Large intestine (tissue), 3 donors: Measurements from ENCODE around the gene CNTFR. TPM values are rescaled to one million over a fixed set of nuclear protein-coding genes. Genes with fewer than 3 reads are reported as not detected.

Source experiments
- DNase-seq, 2 donors: peaks; one replicate each; pipeline versions ENCODE4 v3.0.0 to v3.0.0-alpha.2; 2013
- H3K27ac ChIP-seq: one replicate; pipeline ENCODE4 v1.5.1; 2013; ENCODE audit warnings: low read length
- H3K27me3 ChIP-seq: 2 replicates; pipeline ENCODE4 v1.6.1; 2013; ENCODE audit warnings: low read length; ENCODE audit not compliant: control insufficient read depth, insufficient read depth
- H3K36me3 ChIP-seq: 2 replicates; pipeline ENCODE4 v1.6.1; 2013; ENCODE audit warnings: low read length; ENCODE audit not compliant: control insufficient read depth, insufficient read depth
- H3K4me1 ChIP-seq: one replicate; pipeline ENCODE4 v1.6.1; 2013; ENCODE audit warnings: low read length; ENCODE audit not compliant: control insufficient read depth, insufficient read depth
- H3K4me3 ChIP-seq: one replicate; pipeline ENCODE4 v1.5.1; 2013; ENCODE audit warnings: low read length
- H3K9me3 ChIP-seq: one replicate; pipeline ENCODE4 v1.6.1; 2013; ENCODE audit warnings: mild to moderate bottlenecking, low read depth, low read length, moderate library complexity; ENCODE audit not compliant: control insufficient read depth
- WGBS: methylation state at CpG from one replicate; pipeline ENCODE4 v1.1.5; 2013; ENCODE audit warnings: low lambda C conversion rate; ENCODE audit not compliant: insufficient coverage; 5-methylcytosine and 5-hydroxymethylcytosine counted together
- polyA plus RNA-seq: library from polyadenylated mRNA; unstranded; fragments of 120-200 nt; gene quantifications from one replicate; pipeline ENCODE4 v1.2.1, GENCODE V29; 2013

CNTFR gene
- polyA plus RNA-seq, 1 donor: 15.9 TPM

DNA sequence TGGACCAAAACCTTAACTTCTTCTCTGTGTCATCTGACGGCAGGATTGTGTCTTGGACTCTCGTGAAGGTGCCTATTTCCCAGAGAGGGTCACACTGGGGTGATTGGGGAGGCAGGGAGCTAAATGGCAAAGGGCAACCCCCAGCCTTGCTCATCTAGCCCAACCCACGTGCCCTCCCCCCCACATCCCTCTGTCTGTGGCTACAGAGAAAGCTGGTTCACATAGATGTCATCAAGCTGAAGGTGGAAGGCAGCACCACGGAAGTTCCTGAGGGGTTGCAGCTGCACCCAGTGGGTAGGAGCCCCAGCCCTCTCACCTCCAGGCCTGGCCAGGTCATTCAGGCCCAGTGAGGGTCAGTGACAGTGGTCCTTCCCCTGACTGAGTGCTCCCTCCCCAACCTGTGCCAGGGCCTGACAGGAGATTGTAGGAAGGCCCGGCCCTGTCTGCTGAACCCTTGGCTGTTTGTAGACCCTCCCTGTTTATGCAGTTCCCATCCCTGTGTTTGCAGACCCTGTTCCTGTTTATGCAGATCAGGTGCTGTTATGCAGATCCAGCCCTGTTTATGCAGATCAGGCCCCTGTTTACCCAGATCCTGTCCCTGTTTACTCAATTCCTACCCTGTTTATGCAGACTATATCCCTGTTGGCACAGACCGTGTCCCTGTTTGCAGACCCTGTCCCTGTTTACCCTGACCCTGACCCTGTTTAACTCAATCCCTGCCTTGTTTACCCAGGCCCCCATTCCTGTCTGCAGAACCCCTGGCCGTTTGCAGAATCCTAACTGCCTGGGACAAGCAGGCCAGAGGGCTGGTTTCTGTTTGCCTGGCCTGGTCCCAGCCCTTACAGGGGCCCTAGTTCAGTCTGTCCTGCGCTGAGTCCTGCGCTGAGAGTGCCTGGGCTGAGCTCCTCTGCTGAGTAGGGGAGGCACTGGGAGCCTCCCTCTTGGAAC lies 77.1 kb downstream of the CNTFR start:
- no CpG with 5 or more reads among the region's 9 CpGs for WGBS
- no peaks in the 10 kb centered on the region for H3K27me3 ChIP-seq
- H3K9me3 ChIP-seq: no peaks in the 10 kb centered on the region
- peaks cover 4% of the 10 kb centered on the region for H3K4me1 ChIP-seq
- H3K27ac ChIP-seq: no peak overlapping the region
- no peaks in the 10 kb centered on the region for H3K36me3 ChIP-seq
- H3K4me3 ChIP-seq: no peak overlapping the region
- DNase-seq: peak in 1 of 2 donors; percentile 15

DNA sequence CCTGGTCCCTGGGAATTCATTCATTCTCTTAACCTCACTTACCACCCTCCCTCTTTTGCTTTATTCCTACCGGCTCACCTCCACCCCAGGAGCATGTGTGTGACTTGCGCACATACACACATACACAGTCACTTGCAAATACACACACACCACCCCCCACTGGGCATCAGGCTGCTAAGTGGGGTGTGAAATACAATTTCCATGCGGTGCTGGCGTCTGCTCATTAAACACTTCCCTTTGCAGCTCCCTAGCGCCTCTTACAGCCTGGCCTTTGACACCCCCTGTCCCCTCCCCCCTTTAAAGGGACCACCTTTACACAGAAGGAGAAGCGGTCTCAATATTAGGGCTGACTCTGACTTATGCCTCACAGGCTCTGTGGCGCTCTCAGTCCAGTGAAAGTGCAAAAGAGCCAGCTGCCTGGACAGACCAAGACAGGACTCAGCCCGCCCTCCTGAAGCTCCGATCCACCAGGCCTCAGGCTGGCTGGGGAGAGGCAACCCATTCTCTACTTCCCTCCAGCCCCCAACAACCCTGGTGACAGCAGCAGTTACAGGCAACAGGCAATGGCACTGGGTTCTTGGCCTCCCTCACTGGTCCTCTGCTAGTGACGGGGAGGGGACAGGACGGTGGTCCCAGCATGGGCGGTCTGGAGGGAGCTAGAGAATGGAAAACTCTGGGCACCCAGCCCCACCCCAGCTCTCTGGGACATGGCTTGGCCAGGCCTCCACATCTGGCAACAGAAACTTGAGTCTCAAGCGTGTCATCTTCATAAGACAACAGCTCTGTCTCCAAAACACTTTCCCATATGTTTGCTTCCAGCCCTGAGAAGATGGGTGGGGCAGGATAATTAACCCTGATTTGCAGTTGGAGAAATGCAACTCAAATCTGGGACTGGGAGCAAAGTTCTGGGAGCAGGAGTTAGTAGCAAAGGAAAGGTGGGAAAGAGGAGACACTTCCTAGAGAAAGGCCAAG lies 78.7 kb downstream of the CNTFR start:
- Histone ChIP-seq H3K27me3 (no peaks in the 10 kb centered on the region), H3K27ac (no peak overlapping the region), H3K36me3 (no peaks in the 10 kb centered on the region), H3K4me3 (no peak overlapping the region), H3K4me1 (peaks cover 4% of the 10 kb centered on the region), H3K9me3 (no peaks in the 10 kb centered on the region)
- no CpG with 5 or more reads among the region's 13 CpGs for WGBS
- peak in 1 of 2 donors; percentile 13 for DNase-seq

DNA sequence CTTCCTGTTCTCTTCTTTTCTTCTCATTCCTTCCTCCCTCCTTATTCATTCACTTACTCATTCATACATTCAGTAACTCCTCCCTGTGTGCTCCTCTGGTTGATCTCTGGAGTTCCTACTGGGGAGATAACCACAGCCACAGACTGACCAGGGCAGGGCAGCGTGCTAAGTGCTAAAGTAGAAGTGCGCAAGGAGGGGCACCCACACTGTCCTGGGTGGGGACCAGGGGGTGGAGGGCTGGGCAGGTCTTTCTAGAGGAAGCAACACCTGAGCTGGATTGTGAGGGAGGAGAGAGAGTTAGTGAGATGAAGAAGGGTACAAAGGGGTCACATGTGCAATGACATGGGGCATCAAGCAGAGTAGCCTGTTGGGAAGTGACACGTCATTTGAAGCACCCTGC lies 80.6 kb downstream of the CNTFR start:
- H3K36me3 ChIP-seq: no peaks in the 10 kb centered on the region
- no peak for DNase-seq
- H3K4me3 ChIP-seq: no peak overlapping the region
- no peaks in the 10 kb centered on the region for H3K9me3 ChIP-seq
- H3K4me1 ChIP-seq: peaks cover 4% of the 10 kb centered on the region
- H3K27ac ChIP-seq: no peak overlapping the region
- peaks cover 4% of the 10 kb centered on the region for H3K27me3 ChIP-seq
- no CpG with 5 or more reads among the region's 3 CpGs for WGBS

DNA sequence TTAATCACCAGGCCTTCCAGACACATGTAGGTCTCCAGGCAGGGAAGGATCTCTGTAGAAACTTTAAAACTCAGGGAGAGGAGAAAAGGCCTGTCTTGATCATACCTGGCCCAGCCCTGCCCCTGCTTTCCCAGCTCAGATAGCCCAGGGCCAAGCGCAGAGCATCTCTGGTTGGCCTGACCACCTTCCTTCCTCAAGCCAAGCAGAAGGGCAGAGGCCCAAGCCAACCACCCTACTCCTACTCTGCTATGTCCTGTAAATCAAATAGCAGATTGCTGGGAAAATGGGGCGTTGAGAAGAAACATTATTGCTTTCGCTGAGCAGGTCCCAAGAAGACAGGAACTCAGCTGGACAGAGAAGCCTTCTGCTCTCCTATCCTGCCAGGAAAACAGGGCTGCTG lies 81.1 kb downstream of the CNTFR start:
- no peak for DNase-seq
- Histone ChIP-seq H3K4me3 (no peak overlapping the region), H3K36me3 (no peaks in the 10 kb centered on the region), H3K27ac (no peak overlapping the region), H3K9me3 (no peaks in the 10 kb centered on the region), H3K4me1 (peaks cover 4% of the 10 kb centered on the region), H3K27me3 (peaks cover 9% of the 10 kb centered on the region)
- 60% methylated on average over 1 of the region's 3 CpGs for WGBS

DNA sequence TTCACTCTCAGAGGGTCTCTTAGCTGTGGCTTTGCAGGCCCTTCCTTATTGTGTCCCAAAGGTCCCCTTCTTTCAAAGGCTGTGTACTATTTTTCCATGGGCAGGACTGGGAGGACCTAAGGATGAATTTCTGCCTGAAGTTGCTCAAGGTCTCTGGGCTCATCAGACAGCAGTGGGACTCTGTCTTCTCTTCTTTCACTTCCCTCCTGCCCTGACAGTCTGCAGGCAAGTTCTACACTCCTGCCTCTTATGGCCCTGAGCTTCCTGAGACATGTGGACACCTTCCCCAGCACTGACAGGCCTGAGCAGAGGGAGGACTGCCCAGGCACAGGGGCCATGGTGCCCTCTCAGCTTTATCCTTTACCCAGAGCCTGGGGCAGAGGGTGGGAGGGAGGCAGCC lies 81.6 kb downstream of the CNTFR start:
- no peaks in the 10 kb centered on the region for H3K36me3 ChIP-seq

DNA sequence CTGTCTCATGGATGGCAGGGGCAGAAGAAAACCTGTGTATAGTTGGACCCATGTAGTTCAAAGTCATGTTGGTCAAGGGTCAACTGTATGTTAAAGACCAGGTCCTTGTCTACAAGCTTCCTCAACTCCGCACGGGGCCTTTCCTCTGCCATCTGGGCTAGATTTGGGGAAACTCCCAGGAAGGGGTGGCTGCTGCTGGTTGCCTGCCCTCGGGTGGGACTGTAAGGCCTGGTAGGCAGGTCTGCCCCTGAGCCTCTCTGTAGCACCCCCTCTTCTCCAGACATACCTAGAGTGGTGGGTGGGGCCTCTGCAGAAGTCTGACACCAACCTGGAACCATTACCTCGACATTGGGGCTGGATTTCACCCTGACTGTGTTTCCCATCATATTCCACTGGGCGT lies 82.0 kb downstream of the CNTFR start:
- no peak overlapping the region for H3K27ac ChIP-seq
- no peak for DNase-seq
- WGBS: no CpG with 5 or more reads among the region's 5 CpGs

More for the DNA sequence above, 81.6 kb downstream of the CNTFR start:
- peaks cover 14% of the 10 kb centered on the region for H3K27me3 ChIP-seq
- H3K27ac ChIP-seq: no peak overlapping the region
- peaks cover 4% of the 10 kb centered on the region for H3K4me1 ChIP-seq
- no peak for DNase-seq
- H3K9me3 ChIP-seq: no peaks in the 10 kb centered on the region
- no peak overlapping the region for H3K4me3 ChIP-seq

DNA sequence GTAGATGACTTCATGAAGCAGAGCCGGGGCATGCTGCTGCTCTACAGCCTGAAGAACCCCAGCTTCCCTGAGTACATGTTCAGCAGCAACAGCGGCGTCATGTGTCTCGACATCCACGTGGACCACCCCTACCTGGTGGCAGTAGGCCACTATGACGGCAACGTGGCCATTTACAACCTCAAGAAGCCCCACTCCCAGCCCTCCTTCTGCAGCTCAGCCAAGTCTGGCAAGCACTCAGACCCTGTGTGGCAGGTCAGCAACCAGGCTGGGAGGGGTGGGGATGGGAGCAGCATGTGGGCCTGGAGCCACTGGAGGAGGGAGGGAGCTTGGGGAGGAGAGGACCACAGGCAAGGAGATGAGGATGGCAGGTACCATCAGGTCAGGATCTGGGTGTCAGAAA lies 82.9 kb downstream of the CNTFR start:
- no peaks in the 10 kb centered on the region for H3K36me3 ChIP-seq
- peaks cover 4% of the 10 kb centered on the region for H3K4me1 ChIP-seq
- 100% methylated on average over 2 of the region's 7 CpGs for WGBS
- peaks cover 20% of the 10 kb centered on the region for H3K27me3 ChIP-seq
- H3K4me3 ChIP-seq: no peak overlapping the region
- no peak overlapping the region for H3K27ac ChIP-seq
- DNase-seq: no peak
- no peaks in the 10 kb centered on the region for H3K9me3 ChIP-seq

More for the DNA sequence above, 82.0 kb downstream of the CNTFR start:
- no peak overlapping the region for H3K4me3 ChIP-seq
- H3K27me3 ChIP-seq: peaks cover 16% of the 10 kb centered on the region
- no peaks in the 10 kb centered on the region for H3K36me3 ChIP-seq
- H3K9me3 ChIP-seq: no peaks in the 10 kb centered on the region
- H3K4me1 ChIP-seq: peaks cover 4% of the 10 kb centered on the region

DNA sequence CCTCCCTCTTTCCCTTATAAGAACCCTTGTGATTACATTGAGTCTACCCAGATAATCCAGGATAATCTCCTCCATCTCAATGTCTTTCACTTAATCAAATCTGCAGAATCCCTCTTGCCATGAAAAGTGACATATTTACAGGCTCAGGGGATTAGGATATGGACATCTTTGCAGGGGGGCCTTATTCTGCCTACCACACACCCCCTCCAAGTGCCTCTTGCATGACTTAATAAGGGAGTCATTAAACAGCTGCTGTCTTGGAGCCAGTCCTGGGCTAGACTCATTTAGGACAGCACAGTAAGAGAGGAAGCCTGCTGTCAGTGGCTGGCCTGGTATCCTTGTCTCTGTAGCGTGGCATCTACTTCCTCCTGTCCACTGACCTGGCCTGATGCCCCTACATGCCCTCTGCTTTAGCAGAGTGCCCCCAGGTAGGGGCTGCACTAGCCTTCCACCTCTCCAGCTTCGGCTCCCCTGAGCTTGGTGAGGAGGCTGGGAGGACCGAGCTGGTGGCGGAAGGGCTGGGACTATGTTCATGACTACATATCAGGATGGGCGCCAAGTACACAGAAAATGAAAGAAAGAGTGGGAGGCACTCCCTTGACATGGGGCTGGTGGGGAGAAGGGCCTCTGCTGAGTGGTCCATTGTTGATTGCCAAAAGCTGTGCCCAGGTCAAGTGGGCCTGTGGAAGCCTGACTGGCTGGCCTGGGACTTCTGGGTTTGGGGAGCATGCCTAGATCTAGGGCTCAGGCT lies 84.0 kb downstream of the CNTFR start:
- Histone ChIP-seq H3K36me3 (no peaks in the 10 kb centered on the region), H3K9me3 (no peaks in the 10 kb centered on the region), H3K27ac (no peak overlapping the region), H3K4me1 (peaks cover under 1% of the 10 kb centered on the region), H3K4me3 (no peak overlapping the region), H3K27me3 (peaks cover 20% of the 10 kb centered on the region)
- no peak for DNase-seq
- WGBS: no CpG with 5 or more reads among the region's 5 CpGs

DNA sequence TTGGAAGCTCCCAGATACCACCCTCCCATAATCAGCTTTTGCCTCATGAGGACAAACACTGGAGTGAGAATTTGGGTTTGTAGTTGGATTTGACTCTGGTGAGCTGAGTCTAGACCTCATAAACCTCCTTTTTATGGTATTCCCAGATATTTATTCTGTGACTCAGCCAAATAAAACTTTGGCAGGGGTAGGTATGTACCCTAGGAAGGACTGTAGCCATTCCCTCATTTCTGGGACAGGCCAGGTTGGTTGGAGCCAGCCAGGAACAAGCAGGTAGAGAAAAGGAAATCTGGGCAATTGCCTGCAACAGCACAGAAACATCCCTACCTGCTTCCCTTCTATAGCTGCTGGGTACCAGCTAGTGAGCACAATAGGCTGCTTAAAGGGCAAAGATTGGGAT lies 86.1 kb downstream of the CNTFR start:
- peaks cover 25% of the 10 kb centered on the region for H3K27me3 ChIP-seq
- no peak overlapping the region for H3K4me3 ChIP-seq
- H3K36me3 ChIP-seq: no peaks in the 10 kb centered on the region
- DNase-seq: no peak
- no peaks in the 10 kb centered on the region for H3K9me3 ChIP-seq
- no peaks in the 10 kb centered on the region for H3K4me1 ChIP-seq
- no peak overlapping the region for H3K27ac ChIP-seq

DNA sequence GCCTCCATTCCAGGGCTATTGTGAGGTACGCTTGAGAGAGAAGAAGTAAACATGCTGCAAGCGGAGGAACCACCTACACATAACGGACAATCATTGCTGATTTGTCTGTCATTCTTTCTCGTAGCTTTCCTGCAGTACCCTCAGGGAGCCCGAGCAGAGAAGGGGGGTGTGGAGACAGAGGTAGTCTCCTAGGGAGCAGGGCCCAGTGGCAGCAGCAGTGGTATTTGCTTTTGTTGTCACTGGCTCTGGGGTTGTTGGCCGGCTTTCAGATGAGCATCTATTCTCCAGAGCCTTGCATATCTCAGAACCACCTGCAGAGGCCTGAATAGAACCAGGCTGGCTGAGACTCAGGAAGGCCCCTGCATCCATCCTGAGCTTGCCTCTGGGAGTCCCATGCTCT lies 86.6 kb downstream of the CNTFR start:
- WGBS: no CpG with 5 or more reads among the region's 6 CpGs
- Histone ChIP-seq H3K4me1 (no peaks in the 10 kb centered on the region), H3K27me3 (peaks cover 25% of the 10 kb centered on the region), H3K36me3 (no peaks in the 10 kb centered on the region), H3K9me3 (no peaks in the 10 kb centered on the region), H3K27ac (no peak overlapping the region), H3K4me3 (no peak overlapping the region)
- DNase-seq: no peak
